Mammary epithelial cell (primary cell): ENCODE measurements around the gene TTC28.

Experiments
- CTCF ChIP-seq, 2 donors: IDR thresholded peaks in 1 of 2; conservative IDR thresholded peaks in 1 of 2; 2 replicates each; pipeline ENCODE4 v1.5.1; 2011 to 2012; ENCODE audit warnings: inconsistent platforms in 2 of 2, low read length in 2 of 2, mild to moderate bottlenecking in 2 of 2, control low read depth in 1 of 2, low read depth in 1 of 2; ENCODE audit not compliant: insufficient read depth in 1 of 2; ENCODE audit errors: extremely low read depth in 1 of 2
- EZH2 ChIP-seq: IDR thresholded peaks from 2 replicates; pipeline ENCODE4 v1.6.1; 2012; ENCODE audit warnings: low read length, inconsistent platforms, borderline replicate concordance

GRCh38 chr22:28222052-28222451 is 457.6 kb downstream of the TTC28 start:
- TF ChIP-seq CTCF (conservative IDR thresholded peaks at IDR 0.05 in 1 of 2, IDR thresholded peaks at IDR 0.05 in 1 of 2; ENCODE audit: extremely low read depth in 1 of 2, insufficient read depth in 1 of 2, low read depth in 1 of 2, low read length in 2 of 2), result no peak
- no peak for TF ChIP-seq EZH2
